ENCODE results near the gene BCAM.
A peak's percentile ranks its signal among the peaks of the same experiment; 100 is the strongest.
"Not testable (repeated sequence)": the region's sequence is repeated elsewhere in the genome, so short reads cannot be mapped to it uniquely, and the experiment has no call there.

The BCAM gene

DNA sequence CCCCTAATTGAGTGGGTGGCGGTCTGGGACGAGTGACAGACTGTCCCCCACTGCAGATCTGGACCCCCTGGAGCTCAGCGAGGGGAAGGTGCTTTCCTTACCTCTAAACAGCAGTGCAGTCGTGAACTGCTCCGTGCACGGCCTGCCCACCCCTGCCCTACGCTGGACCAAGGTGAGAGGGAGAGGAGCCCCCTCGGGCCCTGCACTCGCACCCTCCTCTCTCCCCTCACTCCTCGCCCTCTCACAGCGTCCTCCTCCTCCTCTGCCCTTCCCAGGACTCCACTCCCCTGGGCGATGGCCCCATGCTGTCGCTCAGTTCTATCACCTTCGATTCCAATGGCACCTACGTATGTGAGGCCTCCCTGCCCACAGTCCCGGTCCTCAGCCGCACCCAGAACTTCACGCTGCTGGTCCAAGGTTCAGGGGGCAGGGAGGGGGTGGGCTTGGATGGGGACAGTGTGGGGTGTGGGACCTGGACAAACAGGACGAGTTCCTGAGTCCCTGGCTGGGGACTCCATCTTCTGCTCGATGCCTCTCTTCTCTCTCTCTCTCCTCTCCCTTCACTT, 9.6 kb downstream of the BCAM start:
- DNase-seq: no peak

DNA sequence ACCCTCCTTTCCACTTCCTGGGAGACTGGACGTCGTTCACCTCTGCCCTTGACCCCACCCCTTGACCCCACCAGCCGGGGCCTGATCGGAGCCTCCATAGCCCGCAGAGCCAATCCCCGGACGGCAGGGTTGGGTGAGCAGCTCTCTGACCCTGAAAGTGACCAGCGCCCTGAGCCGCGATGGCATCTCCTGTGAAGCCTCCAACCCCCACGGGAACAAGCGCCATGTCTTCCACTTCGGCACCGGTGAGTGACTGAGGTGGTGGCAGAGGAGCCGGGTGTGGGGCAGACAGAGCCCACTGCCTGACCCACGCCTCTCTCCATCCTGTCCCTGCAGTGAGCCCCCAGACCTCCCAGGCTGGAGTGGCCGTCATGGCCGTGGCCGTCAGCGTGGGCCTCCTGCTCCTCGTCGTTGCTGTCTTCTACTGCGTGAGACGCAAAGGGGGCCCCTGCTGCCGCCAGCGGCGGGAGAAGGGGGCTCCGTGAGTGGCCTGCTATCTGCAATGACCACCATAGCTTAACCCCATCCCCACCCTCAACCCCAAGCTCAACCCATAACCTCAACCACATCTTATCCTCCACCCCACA, 10.4 kb downstream of the BCAM start:
- DNase-seq: no peak

DNA sequence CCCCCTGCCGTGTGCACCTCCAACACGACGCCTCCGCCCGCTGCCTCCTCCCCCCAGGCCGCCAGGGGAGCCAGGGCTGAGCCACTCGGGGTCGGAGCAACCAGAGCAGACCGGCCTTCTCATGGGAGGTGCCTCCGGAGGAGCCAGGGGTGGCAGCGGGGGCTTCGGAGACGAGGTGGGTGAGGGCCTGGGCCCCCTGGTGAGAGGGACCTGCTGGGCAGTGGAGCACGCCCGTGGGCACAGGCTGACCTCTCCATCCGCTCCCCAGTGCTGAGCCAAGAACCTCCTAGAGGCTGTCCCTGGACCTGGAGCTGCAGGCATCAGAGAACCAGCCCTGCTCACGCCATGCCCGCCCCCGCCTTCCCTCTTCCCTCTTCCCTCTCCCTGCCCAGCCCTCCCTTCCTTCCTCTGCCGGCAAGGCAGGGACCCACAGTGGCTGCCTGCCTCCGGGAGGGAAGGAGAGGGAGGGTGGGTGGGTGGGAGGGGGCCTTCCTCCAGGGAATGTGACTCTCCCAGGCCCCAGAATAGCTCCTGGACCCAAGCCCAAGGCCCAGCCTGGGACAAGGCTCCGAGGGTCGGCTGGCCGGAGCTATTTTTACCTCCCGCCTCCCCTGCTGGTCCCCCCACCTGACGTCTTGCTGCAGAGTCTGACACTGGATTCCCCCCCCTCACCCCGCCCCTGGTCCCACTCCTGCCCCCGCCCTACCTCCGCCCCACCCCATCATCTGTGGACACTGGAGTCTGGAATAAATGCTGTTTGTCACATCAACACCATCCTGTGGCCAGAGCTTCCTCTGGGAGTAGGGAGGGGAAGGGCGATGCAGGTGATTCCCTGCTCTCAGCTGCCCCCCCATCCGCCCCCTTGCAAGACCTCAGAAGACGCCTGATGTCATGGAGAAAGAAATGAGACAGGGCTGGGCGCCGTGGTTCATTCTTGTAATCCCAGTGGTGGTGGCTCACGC, 12.0 kb downstream of the BCAM start:
- DNase-seq: no peak

DNA sequence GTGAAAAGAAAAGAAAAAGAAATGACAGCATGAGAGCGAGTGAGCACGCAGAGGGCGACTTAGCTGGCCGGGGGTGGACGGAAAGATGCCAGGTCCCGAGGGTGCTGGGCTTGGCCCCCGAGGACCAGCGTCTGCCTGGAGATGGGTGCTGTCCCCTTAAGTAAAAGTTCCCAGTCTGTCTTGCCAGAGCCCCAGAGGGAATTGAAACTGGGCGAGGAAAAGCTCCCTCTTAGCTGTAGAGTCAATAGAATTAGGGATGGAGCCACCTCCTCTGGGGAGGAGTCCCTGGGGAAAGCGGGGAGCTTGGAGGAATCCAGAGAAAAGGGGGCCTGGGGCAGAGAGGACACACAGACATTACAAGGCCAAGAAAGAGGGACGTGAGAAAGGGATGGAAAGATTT, 13.3 kb downstream of the BCAM start:
- DNase-seq: no peak

DNA sequence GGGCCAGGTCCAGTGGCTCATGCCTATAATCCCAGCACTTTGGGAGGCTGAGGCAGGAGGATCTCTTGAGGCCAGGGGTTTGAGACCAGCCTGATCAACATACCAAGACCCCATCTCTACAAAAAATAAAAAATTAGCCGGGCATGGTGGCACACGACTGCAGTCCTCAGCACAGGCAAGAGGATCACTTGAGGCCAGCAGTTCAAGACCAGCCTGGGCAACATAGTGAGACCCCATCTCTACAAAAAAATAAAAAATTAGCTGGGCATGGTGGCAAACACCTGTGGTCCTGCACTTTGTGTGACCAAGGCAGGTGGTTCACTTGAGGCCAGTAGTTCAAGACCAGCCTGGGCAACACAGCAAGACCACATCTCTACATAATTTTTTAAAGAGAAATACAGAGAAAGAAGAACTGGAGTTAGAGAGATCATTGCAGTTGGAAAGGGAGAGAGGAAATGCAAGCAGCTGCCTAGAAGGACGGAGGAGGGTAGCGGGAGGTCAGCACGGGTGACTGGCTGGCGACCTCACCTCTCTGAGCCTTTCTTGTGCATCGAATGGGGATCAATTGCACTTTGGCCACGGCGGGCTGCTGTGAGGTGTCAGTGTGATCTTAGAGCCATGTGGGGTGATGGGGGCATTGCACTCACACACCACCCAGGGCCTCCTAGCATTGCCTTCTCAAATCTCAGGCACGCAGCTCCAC, 13.9 kb downstream of the BCAM start:
- DNase-seq: no peak

DNA sequence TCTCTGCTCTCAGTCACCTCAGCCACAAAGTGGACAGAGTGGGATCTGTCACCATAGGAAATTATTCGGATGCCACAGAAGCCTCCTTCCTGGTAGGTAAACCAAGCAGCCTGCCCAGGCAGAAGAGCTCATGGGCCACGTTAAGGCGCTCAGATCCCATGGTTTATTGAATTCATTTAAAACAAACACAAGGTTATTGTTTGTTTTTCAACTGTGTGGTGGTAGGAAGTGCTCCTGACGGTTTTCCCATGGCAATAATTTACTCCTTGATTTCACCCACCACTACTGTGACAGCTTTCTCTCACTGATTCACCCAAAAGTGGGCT, 14.4 kb downstream of the BCAM start:
- DNase-seq: no peak

DNA sequence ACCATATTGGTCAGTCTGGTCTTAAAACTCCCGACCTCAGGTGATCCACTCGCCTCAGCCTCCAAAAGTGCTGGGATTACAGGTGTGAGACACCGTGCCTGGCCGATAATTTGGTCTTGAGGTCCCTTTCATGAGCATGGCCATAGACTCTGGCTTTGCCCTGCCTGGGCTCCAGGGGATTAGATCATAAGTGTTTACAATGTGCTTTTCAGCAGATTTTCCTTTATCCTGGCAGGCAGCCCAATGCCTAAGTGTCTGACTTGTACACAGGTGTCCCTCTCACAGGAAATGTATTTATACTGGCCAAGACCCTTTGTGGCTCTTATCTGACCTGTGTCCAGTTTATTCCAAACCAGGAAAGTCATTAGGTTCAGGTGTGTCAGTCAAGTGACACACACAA, 15.9 kb downstream of the BCAM start:
- DNase-seq: no peak

DNA sequence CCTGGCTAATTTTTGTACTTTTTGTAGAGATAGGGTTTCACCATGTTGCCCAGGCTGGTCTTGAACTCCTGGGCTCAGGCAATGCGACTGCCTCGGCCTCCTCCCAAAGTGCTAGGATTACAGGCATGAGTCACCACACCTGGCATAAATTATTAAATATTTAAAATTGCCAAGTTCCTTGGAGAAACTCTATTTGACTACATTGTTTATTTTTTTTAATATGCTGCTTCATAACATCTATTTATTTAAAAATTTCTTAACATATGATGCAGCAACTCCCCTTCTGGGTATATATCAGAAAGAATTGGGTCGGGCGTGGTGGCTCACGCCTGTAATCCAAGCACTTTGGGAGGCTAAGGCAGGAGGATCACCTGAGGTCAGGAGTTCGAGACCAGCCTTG, 24.0 kb downstream of the BCAM start:
- not testable (repeated sequence) for DNase-seq

DNA sequence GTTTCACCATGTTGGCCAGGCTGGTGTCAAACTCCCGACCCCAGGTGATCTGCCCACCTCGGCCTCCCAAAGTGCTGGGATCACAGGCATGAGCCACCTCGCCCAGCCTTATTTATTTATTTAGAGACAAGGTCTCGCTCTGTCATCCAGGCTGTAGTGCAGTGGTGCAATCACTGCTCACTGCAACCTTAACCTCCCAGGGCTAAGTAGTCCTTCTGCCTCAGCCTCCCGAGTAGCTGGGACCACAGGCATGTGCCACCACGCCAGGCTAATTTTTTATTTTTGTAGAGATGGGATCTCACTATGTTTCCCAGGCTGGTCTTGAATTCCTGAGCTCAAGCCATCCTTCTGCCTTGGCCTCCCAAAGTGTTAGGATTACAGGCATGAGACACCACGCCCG, 25.5 kb downstream of the BCAM start:
- DNase-seq: not testable (repeated sequence)

DNA sequence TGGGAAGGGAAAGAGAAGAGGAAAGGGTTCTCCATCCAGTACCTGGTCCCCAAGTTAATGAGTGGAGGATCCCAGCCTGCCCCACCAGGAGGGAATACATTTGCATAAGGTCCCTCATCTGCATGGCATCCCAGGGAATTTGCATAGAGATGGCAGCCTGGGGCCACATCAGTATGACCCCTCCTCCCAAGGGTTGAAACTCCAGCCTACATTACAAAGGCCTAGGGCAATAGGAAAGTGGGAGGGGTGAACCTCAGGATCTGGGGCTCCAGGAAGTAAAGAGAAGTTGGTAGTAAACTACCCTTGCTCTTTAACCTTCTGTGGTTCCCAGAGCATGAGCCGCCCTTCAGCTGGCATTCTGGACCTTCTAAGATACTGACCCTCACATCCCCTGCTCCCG, 30.4 kb downstream of the BCAM start:
- no peak for DNase-seq

DNA sequence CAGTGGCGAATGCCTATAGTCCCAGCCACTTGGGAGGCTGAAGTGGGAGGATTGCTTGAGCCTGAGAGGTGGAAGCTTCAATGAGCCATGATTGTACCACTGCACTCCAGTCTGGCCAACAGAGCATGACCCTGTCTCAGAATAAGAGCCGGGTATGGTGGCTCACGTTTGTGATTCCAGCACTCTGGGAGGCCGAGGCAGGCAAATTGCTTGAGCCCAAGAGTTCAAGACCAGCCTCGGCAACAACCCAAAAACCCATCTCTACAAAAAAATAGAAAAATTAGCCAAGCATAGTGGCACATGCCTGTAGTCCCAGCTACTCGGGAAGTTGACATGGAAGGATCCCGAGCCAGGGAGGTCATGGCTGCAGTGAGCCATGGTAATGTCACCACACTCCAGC, 31.9 kb downstream of the BCAM start:
- DNase-seq: no peak

DNA sequence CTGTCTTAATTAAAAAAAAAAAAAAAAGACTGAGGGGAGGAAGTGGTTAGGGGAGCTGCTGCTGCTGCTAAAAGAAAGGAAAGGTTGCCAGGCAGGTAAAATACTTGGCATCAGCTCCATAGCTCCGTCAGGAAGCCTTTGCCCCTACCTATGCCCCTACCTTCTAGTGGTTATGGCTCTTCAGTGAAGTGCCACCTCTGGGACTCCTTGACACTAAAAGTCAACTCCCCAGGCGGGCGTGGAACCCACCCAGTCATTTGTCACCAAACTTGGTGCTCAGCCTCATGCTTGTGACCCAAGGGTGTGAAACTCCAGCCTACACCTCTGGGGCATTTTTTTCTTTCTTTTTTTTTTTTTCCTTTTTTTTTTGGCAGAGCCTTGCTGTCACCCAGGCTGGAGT, 32.3 kb downstream of the BCAM start:
- no peak for DNase-seq

DNA sequence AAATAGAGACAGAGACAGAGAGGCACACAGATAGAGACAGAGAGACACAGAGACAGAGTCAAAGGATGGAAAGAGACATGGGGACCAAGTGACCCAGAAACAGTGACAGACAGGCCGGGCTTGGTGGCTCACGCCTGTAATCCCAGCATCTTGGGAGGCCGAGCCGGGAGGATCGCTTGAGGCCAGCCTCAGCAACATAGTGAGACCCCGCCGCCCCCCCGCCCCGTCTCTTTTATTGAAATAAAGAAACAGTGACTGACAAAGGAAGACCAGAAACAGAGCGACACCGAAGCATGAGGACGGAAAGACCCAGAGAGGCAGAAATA, 36.3 kb downstream of the BCAM start:
- DNase-seq: no peak

DNA sequence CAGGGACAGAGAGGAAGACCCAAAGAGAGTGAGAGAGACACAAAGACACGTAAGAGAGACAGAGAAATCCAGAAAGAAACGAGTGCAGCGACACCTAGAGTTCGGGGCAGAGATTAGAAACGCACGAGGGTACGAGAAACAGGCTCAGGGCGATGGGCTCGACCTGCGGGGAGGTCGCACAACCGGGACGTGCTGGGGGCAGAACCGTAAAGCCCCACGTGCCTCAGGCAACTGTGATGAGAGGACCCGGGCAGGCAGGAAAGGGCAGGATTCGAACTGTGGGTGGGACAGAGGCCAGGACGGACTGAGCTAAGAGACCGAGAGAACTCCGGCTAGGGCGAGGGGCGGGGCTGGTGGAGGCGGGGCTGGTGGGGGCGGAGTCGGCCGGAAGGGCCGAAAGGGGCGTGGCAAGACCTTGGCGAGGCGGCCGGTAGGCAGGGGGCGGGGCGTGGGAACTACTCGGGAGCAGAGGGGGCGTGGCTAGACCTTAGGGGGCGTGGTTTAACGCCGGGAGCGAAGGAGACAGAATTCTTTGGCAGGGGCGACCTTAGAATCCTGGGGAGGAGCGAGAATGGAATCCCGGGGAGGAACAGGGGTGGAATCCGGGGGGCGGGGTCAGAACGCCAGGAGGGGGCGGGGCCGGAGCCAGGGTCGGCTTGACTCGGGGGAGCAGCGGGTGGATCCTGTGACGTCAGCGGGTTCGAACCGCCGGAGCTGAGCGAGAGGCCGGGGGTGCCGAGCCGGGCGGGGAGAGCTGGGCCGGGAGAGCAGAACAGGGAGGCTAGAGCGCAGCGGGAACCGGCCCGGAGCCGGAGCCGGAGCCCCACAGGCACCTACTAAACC, 36.9 kb downstream of the BCAM start, which contains the start of gene NECTIN2:
Gene NECTIN2 (plus strand): TSS at position 686 of the 843 bp plus-strand sequence. CDS start 229 bp downstream, outside the sequence.
- peak; percentile 85 to 89 for DNase-seq

DNA sequence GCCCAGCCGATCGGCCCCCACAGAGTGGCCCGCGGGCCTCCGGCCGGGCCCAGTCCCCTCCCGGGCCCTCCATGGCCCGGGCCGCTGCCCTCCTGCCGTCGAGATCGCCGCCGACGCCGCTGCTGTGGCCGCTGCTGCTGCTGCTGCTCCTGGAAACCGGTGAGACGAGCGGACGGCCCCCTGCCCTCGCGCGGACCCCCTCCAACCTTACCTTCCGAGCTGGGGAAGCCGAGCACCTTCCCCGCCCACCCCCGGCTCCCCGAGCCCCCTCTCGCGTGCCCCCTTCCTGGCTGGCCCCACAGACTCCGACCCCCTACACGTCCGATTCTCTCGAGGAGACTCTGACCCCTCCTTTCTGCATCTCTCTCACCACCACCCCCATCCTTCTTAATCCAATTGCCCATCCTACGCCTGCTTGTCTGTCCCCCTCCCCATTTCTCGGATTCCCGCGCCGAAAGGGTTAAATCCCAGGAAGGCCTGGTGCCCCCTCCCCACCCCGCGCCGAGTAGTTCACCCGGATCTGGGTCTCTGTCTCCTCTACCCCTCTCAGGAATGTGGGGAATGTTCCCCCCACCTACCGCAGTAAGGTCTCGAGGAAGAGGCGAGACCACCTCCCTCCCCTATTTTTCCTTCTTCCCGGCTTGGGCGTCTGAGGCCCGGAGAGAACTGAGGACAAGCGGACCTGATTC, 37.7 kb downstream of the BCAM start:
- no peak for DNase-seq

DNA sequence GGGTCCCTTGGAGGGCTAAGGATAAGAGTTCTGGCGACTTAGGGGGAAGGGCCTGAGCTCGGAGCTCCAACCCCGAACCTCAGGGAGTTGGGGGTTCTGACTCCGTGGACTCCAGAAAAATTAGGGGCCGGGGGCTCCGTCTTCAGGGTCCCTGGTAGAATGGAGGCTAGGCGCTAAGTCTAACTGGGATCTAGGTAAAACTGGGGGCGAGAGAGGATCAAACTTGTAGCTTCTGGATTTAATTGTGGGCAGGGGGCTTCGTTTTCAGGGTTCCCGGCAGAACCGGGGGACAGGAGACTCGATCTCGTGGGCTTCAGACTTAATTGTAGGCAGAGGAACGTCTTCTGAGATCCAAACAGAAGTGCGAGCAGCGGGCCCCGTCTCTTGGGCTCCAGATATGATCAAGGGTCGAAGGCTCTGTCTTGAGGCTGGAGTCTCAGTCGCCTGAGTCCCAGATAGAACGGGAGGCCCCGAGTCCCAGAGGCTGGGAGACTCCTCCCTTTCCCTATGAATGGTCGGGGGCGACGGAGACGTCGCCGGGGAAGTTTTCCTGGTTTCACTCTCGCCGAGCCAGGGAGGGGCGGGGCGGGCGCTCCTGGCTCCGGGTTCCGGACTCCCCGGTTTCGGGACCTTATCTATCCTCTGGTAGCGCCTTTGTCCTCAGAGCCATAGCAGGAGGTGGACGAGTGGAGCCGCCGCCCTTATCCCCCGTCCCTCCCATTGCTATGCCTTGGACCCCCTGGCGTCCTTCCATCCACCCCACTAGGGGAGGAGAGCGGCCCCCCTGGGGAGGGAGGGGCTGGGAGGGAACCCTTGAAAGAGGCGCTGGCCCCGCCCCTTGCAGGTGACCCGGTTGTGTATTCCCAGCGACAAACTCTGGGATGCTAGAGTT, 38.5 kb downstream of the BCAM start:
- peak in 1 of 2 experiments; percentile 19 for DNase-seq

DNA sequence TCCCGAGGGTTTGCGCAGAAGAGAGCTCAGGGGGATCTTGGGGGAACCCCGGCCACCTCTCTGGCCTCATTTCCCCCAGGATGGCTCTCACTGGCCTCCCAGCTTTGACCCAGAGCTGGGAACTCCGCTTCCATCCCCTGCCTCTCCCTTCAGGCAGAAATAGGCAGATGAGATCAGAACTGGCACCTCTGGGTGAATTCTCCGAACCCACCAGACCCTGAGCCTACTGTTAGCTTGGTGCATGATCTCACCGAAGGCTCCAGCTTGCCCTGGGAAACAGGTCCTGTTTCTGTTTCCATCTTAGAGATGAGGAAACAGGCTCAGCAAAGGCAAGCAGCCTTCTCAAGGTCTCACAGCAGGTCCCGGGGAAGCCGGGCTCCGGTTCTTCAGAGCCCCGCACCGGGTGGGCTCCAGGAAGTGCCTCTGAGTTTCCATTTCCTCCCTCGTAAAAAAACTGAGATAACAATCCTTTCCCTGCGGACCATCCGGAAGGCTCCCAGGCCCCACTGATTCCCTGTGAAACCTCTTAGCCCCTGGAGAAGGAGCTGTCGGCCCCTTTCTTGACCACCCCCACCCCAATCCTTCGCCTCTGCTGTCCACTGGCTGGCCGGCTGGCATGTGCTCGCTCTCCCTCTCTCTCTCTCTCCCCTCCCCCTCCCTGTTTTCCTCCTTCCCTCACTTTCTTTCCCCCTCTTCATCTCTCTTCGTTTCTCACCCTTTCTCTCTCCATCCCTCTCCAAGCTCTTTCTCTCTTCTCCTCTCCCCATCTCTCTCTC, 39.3 kb downstream of the BCAM start:
- DNase-seq: peak in 1 of 2 experiments; percentile 17

DNA sequence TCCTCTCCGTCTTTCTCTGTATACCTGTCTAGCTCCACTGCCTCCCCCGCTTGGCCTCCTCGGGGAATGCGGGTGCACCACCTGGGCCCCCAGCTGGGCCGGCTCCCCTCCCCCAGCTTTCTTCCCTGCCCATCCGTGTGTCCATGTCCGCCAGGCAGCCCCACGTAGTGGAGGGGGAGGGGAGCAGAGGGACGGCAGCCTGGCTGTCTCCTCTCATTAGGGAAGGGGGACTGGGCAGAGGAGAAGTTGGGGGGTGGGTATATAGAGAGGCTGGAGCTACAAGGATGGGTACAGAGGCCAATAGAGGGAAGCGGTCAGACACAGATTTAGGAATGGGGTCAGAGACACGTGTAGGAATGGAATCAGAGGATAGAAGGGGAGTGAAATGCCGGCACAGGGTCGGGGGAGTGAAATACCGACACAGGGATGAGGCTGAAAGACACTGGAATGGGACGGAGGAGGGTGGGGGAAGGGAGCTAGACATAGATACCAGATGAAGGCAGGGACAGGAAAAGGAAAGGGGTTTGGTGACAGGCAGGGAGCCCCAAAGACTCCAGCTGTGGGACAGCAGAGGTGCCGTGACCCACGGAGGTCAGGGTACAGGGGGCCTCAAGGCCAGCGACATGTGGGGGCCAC, 40.0 kb downstream of the BCAM start:
- DNase-seq: no peak

DNA sequence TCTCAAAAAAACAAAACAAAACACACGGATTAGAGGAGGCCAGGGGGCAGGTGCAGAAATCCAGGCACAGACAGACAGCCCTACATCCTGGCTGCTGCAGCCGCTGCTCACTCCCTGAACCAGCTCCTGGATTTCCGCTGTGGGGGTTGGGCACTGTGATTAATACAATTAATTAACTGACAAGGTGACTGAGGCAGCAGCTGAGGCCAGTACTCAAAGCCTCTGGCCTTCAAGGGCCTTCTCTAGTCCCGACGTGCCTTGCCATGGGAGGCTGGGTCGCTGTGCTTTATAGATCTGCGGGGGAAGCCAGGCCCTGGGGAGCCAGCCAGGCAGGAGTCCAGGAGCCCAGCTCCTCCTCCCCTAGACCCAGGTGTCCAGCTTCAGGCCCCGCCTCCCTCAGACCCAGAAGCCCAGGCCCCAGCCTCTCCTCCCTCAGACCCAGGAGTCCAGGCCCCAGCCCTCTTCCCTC, 41.8 kb downstream of the BCAM start:
- DNase-seq: no peak

Measured in AML-193 (cell line).